Measurements from ENCODE around the gene LRRTM1. TPM values are rescaled to one million over a fixed set of nuclear protein-coding genes. Genes with fewer than 3 reads are reported as not detected.

Gene LRRTM1
- total RNA-seq: 0.98 TPM

GRCh38 chr2:80303909-80304837 is at the start of gene LRRTM1:
LRRTM1 (minus strand) TSS chr2:80304752; CDS start chr2:80303819, 933 bp downstream.
- TF ChIP-seq CTCF (IDR thresholded peaks at IDR 0.05) (no peak), POLR2AphosphoS5 (IDR thresholded peaks at IDR 0.05; ENCODE audit: insufficient read depth in 1 of 2, low read depth in 1 of 2) (no peak), POLR2A (IDR thresholded peaks at IDR 0.05) (no peak)
- no peaks in the 10 kb centered on the region for H3K27me3 ChIP-seq
- no peak for DNase-seq (ENCODE audit: extremely low spot score in 2 of 2)
- H3K27ac ChIP-seq: no peak within 1 kb of the TSS
- peak within 1 kb of the TSS; percentile 20 to 29 for H3K4me3 ChIP-seq
- H3K36me3 ChIP-seq: no peaks in the 10 kb centered on the region
- H3K9me3 ChIP-seq: no peaks in the 10 kb centered on the region
- intact Hi-C loops (cut with DNase I): no loop called here
- no peaks in the 10 kb centered on the region for H3K4me1 ChIP-seq

- DNase-seq (ENCODE audit: extremely low spot score in 2 of 2): no peak
- no peaks in the 10 kb centered on the region for H3K27me3 ChIP-seq
- intact Hi-C loops (cut with DNase I): no loop called here
- H3K4me3 ChIP-seq: no peak overlapping the region
- no peaks in the 10 kb centered on the region for H3K4me1 ChIP-seq
- no peaks in the 10 kb centered on the region for H3K36me3 ChIP-seq
- no peak overlapping the region for H3K27ac ChIP-seq
- TF ChIP-seq POLR2AphosphoS5 (IDR thresholded peaks at IDR 0.05; ENCODE audit: insufficient read depth in 1 of 2, low read depth in 1 of 2) (no peak), POLR2A (IDR thresholded peaks at IDR 0.05) (no peak), CTCF (IDR thresholded peaks at IDR 0.05) (no peak)
- no peaks in the 10 kb centered on the region for H3K9me3 ChIP-seq
Measured at GRCh38 chr2:80351231-80351630, 46.7 kb upstream of the LRRTM1 start.

- Histone ChIP-seq H3K27me3 (no peaks in the 10 kb centered on the region), H3K36me3 (no peaks in the 10 kb centered on the region), H3K27ac (no peak overlapping the region), H3K4me1 (no peaks in the 10 kb centered on the region), H3K4me3 (no peak overlapping the region), H3K9me3 (no peaks in the 10 kb centered on the region)
- no peak for DNase-seq (ENCODE audit: extremely low spot score in 2 of 2)
- TF ChIP-seq POLR2A (IDR thresholded peaks at IDR 0.05) (no peak), POLR2AphosphoS5 (IDR thresholded peaks at IDR 0.05; ENCODE audit: insufficient read depth in 1 of 2, low read depth in 1 of 2) (no peak), CTCF (IDR thresholded peaks at IDR 0.05) (no peak)
- intact Hi-C loops (cut with DNase I): no loop called here
Measured at GRCh38 chr2:80348953-80349352, 44.4 kb upstream of the LRRTM1 start.

- no peaks in the 10 kb centered on the region for H3K36me3 ChIP-seq
- no peaks in the 10 kb centered on the region for H3K9me3 ChIP-seq
- H3K4me1 ChIP-seq: no peaks in the 10 kb centered on the region
- no peak overlapping the region for H3K4me3 ChIP-seq
- no peak overlapping the region for H3K27ac ChIP-seq
- intact Hi-C loops (cut with DNase I): no loop called here
- no peak for TF ChIP-seq POLR2AphosphoS5 (IDR thresholded peaks at IDR 0.05; ENCODE audit: insufficient read depth in 1 of 2, low read depth in 1 of 2)
- TF ChIP-seq POLR2A (IDR thresholded peaks at IDR 0.05): no peak
- no peak for TF ChIP-seq CTCF (IDR thresholded peaks at IDR 0.05)
- H3K27me3 ChIP-seq: no peaks in the 10 kb centered on the region
- no peak for DNase-seq (ENCODE audit: extremely low spot score in 2 of 2)
Measured at GRCh38 chr2:80348078-80348477, 43.5 kb upstream of the LRRTM1 start.

- DNase-seq (ENCODE audit: extremely low spot score in 2 of 2): no peak
- H3K9me3 ChIP-seq: no peaks in the 10 kb centered on the region
- no peak overlapping the region for H3K4me3 ChIP-seq
- TF ChIP-seq CTCF (IDR thresholded peaks at IDR 0.05) (no peak), POLR2A (IDR thresholded peaks at IDR 0.05) (no peak)
- no peaks in the 10 kb centered on the region for H3K36me3 ChIP-seq
- no peaks in the 10 kb centered on the region for H3K27me3 ChIP-seq
- no peak overlapping the region for H3K27ac ChIP-seq
- H3K4me1 ChIP-seq: no peaks in the 10 kb centered on the region
- intact Hi-C loops (cut with DNase I): no loop called here
Measured at GRCh38 chr2:80340022-80340421, 35.5 kb upstream of the LRRTM1 start.

Data from vagina (tissue), 2 donors.